ENCODE measurements around the gene CCDC146.
"Not testable (repeated sequence)": the region's sequence is repeated elsewhere in the genome, so short reads cannot be mapped to it uniquely, and the experiment has no call there.

- TF ChIP-seq, protein P1, sequence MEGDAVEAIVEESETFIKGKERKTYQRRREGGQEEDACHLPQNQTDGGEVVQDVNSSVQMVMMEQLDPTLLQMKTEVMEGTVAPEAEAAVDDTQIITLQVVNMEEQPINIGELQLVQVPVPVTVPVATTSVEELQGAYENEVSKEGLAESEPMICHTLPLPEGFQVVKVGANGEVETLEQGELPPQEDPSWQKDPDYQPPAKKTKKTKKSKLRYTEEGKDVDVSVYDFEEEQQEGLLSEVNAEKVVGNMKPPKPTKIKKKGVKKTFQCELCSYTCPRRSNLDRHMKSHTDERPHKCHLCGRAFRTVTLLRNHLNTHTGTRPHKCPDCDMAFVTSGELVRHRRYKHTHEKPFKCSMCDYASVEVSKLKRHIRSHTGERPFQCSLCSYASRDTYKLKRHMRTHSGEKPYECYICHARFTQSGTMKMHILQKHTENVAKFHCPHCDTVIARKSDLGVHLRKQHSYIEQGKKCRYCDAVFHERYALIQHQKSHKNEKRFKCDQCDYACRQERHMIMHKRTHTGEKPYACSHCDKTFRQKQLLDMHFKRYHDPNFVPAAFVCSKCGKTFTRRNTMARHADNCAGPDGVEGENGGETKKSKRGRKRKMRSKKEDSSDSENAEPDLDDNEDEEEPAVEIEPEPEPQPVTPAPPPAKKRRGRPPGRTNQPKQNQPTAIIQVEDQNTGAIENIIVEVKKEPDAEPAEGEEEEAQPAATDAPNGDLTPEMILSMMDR (IDR thresholded peaks at IDR 0.05; ENCODE audit: poor library complexity, severe bottlenecking), result not testable (repeated sequence)
- TF ChIP-seq RAD21 (conservative IDR thresholded peaks at IDR 0.05); EP300 (conservative IDR thresholded peaks at IDR 0.05; ENCODE audit: poor library complexity, severe bottlenecking); TAF1 (IDR thresholded peaks at IDR 0.05; ENCODE audit: low read depth); POLR2AphosphoS5 (IDR thresholded peaks at IDR 0.05): not testable (repeated sequence)
Measured at GRCh38 chr7:77178024-77178423, 55.6 kb downstream of the CCDC146 start.

Measured in neural cell (in vitro differentiated cells).